K562 (cell line): ENCODE measurements around the gene ARL14EPL. TPM values are rescaled to one million over a fixed set of nuclear protein-coding genes. Genes with fewer than 3 reads are reported as not detected.

ENCODE experiments used
- ATAC-seq: fragments of 200-7000 bp; cut with Tn5 transposase; 3 replicates; pipeline ENCODE4 v1.9.1; 2020; ENCODE audit warnings: moderate library complexity
- BruUV-seq: library from RNA; stranded (reverse); fragments of 400-500 nt; replicated peaks from 2 replicates; lab custom pipeline; 2021; lab: Mats Ljungman, UMichigan
- CTCF ChIA-PET: fragments of 300-600 bp; formaldehyde crosslinking; extraction: SDS; loops from one replicate; lab custom pipeline; 2021; ENCODE audit warnings: low intra/inter-chr PET ratio; lab: Yijun Ruan, JAX
- POLR2A ChIA-PET: fragments of 300-600, 350-650 bp; sonication (Branson Sonifier 250); formaldehyde crosslinking; extraction: SDS; loops from one replicate; lab custom pipeline; 2021; ENCODE audit warnings: antibody characterized with exemption, inconsistent platforms; lab: Yijun Ruan, JAX
- DNase-seq, 4 experiments: peaks; one replicate each; pipeline versions ENCODE4 v3.0.0 to v3.0.0-alpha.2; 2011 to 2018; ENCODE audit warnings: low spot score in 3 of 4, mixed read lengths in 3 of 4; ENCODE audit errors: extremely low read depth in 1 of 4
- FAIRE-seq: peaks from 2 replicates; lab custom pipeline; 2011; peaks lifted over from hg19 to GRCh38; lab: Jason Lieb, UNC
- H2AFZ ChIP-seq: 2 replicates; pipeline ENCODE4 v1.6.0; 2011; ENCODE audit warnings: low read depth, low read length, control low read depth, inconsistent platforms
- H3K27ac ChIP-seq: fragments of 200-600 bp; 3 replicates; pipeline ENCODE4 v1.8.0; 2011; ENCODE audit warnings: low read depth, mild to moderate bottlenecking, control low read depth, inconsistent platforms, low read length, moderate library complexity, mixed read lengths; ENCODE audit errors: extremely low read depth
- H3K27me3 ChIP-seq, 2 experiments: fragments of 300-600 bp in 1 of 2; 2 replicates in 1 of 2; 3 replicates in 1 of 2; pipeline versions ENCODE4 v1.6.0 to v1.8.0; 2011; ENCODE audit warnings: inconsistent platforms in 2 of 2, low read length in 2 of 2, mild to moderate bottlenecking in 1 of 2, mixed read lengths in 1 of 2, moderate library complexity in 1 of 2; ENCODE audit not compliant: control insufficient read depth in 2 of 2, insufficient read depth in 2 of 2
- H3K36me3 ChIP-seq: fragments of 300-600 bp; 3 replicates; pipeline ENCODE4 v1.8.0; 2011; ENCODE audit warnings: mild to moderate bottlenecking, low read length, inconsistent platforms; ENCODE audit not compliant: control insufficient read depth, insufficient read depth
- H3K4me1 ChIP-seq, 2 experiments: fragments of 200-600 bp in 1 of 2; replicated peaks in 1 of 2; 2 replicates in 1 of 2; 3 replicates in 1 of 2; pipeline versions ENCODE4 v1.5.1 to v1.8.0; 2011; ENCODE audit warnings: inconsistent platforms in 2 of 2, low read length in 2 of 2, mild to moderate bottlenecking in 1 of 2, mixed read lengths in 1 of 2, moderate library complexity in 1 of 2; ENCODE audit not compliant: control insufficient read depth in 2 of 2, insufficient read depth in 2 of 2
- H3K4me2 ChIP-seq: 2 replicates; pipeline ENCODE4 v1.6.1; 2011; ENCODE audit warnings: low read length, control low read depth, inconsistent platforms, mixed read lengths; ENCODE audit not compliant: insufficient read depth
- H3K4me3 ChIP-seq: fragments of 200-600 bp; sonication (generic), shearing (Covaris generic); 2 replicates; pipeline ENCODE4 v1.5.1; 2016; ENCODE audit warnings: control low read depth, inconsistent platforms
- H3K79me2 ChIP-seq: fragments of 200-600 bp; 3 replicates; pipeline ENCODE4 v1.8.0; 2011; ENCODE audit warnings: low read length, inconsistent platforms; ENCODE audit not compliant: control insufficient read depth, insufficient read depth
- H3K9ac ChIP-seq, 2 experiments: 2 replicates each; pipeline versions ENCODE4 v1.6.0 to v1.6.1; 2011; ENCODE audit warnings: low read depth in 2 of 2, low read length in 2 of 2, control low read depth in 1 of 2, inconsistent platforms in 1 of 2, mild to moderate bottlenecking in 1 of 2, mixed read lengths in 1 of 2; ENCODE audit not compliant: insufficient read depth in 1 of 2
- H3K9me1 ChIP-seq: one replicate; pipeline ENCODE4 v1.6.0; 2011; ENCODE audit warnings: inconsistent platforms, mild to moderate bottlenecking, low read length, moderate library complexity; ENCODE audit not compliant: control insufficient read depth, insufficient read depth
- H3K9me3 ChIP-seq: replicated peaks from 2 replicates; pipeline ENCODE4 v1.5.1; 2011; ENCODE audit warnings: low read depth, low read length, inconsistent platforms; ENCODE audit not compliant: control insufficient read depth, insufficient read depth
- H4K20me1 ChIP-seq: replicated peaks from 2 replicates; pipeline ENCODE4 v1.6.1; 2011; ENCODE audit warnings: low read length, inconsistent platforms, mixed read lengths; ENCODE audit not compliant: control insufficient read depth, insufficient read depth
- ADNP ChIP-seq: fragments of 200-800 bp; sonication (Bioruptor generic); IDR thresholded peaks from 2 replicates; pipeline ENCODE4 v1.6.1; 2016; ENCODE audit warnings: missing genetic modification characterization, missing compliant biosample characterization
- BRD9 ChIP-seq: fragments of 450-650 bp; IDR thresholded peaks from 2 replicates; pipeline ENCODE4 v1.6.1; 2018; ENCODE audit warnings: low read depth; ENCODE audit not compliant: partially characterized antibody
- C11orf30 ChIP-seq: fragments of 450-650 bp; IDR thresholded peaks from 2 replicates; pipeline ENCODE4 v1.6.1; 2016; ENCODE audit warnings: low read depth, mild to moderate bottlenecking
- EP400 ChIP-seq: fragments of 450-650 bp; IDR thresholded peaks from 2 replicates; pipeline ENCODE4 v1.6.1; 2017; ENCODE audit warnings: antibody characterized with exemption, mild to moderate bottlenecking, moderate library complexity
- HEY1 ChIP-seq: fragments of 250-450 bp; sonication (Bioruptor Pico); IDR thresholded peaks from 2 replicates; pipeline ENCODE4 v1.5.0; 2020; ENCODE audit warnings: mild to moderate bottlenecking, moderate library complexity, borderline replicate concordance
- HNRNPK ChIP-seq: fragments of 200-400 bp; formaldehyde crosslinking; IDR thresholded peaks from one replicate; pipeline ENCODE4 v1.6.1; 2018; ENCODE audit warnings: mild to moderate bottlenecking, low read depth, low read length; ENCODE audit not compliant: poor library complexity, severe bottlenecking
- NFATC3 ChIP-seq: fragments of 450-650 bp; IDR thresholded peaks from 2 replicates; pipeline ENCODE4 v1.6.1; 2017; ENCODE audit warnings: mild to moderate bottlenecking
- PPARD ChIP-seq: fragments of 250-450 bp; sonication (Bioruptor Pico); IDR thresholded peaks from 2 replicates; pipeline ENCODE4 v1.8.0; 2022; ENCODE audit warnings: inconsistent platforms, mild to moderate bottlenecking, moderate library complexity
- RBM25 ChIP-seq: fragments of 200-400 bp; formaldehyde crosslinking; IDR thresholded peaks from 2 replicates; pipeline ENCODE4 v1.6.1; 2018; ENCODE audit warnings: low read length, low read depth, moderate library complexity; ENCODE audit not compliant: severe bottlenecking
- TAF15 ChIP-seq: fragments of 200-400 bp; formaldehyde crosslinking; IDR thresholded peaks from 2 replicates; pipeline ENCODE4 v1.6.1; 2017; ENCODE audit warnings: mild to moderate bottlenecking, low read depth, low read length, moderate library complexity
- ZBTB49 ChIP-seq: sonication (generic); formaldehyde crosslinking; IDR thresholded peaks from 2 replicates; pipeline ENCODE4 v1.8.0; 2022; ENCODE audit warnings: missing genetic modification reagents, mild to moderate bottlenecking, borderline replicate concordance
- ZEB2 ChIP-seq: fragments of 450-650 bp; IDR thresholded peaks from 2 replicates; pipeline ENCODE4 v1.6.1; 2016
- in situ Hi-C: fragments of 300-500 bp; cut with MboI; formaldehyde crosslinking; loops from 4 replicates; pipeline ENCODE4 v1.15.0; 2018; ENCODE audit warnings: inconsistent platforms, mixed read lengths
- intact Hi-C: fragments of 100-400 bp; cut with micrococcal nuclease; formaldehyde crosslinking; loops from 2 replicates; pipeline ENCODE4 v1.14.2; 2022
- polyA plus RNA-seq, 8 experiments: library from polyadenylated mRNA; depleted of rRNA in 4 of 8; stranded (reverse) in 5 of 8; unstranded in 3 of 8; fragments of >200 nt; fragmentation: Nextera tagmentation in 2 of 8; fragmentation: Illumina TruSeq in 1 of 8; extraction: Ambion mirVana in 2 of 8; extraction: Trizol in 1 of 8; gene quantifications; 2 replicates each; pipeline versions ENCODE4 v1.2.1 to v1.2.3, GENCODE V29; 2011 to 2014; ENCODE audit warnings: inconsistent platforms in 1 of 8, missing spikeins in 1 of 8
- total RNA-seq, 7 experiments: library from RNA; depleted of rRNA in 6 of 7; stranded (reverse); fragments of >200 nt in 6 of 7; fragmentation: Illumina TruSeq in 2 of 7; extraction: Trizol in 2 of 7; gene quantifications; 2 replicates each; pipeline versions ENCODE4 v1.2.1 to v1.2.3, GENCODE V29; 2011 to 2021; ENCODE audit warnings: low replicate concordance in 1 of 7

Gene ARL14EPL
- total and polyA plus RNA-seq, 9 of the 15 experiments (the other 6 are each of a cell fraction or from before 2014, with no cell fraction given): 0.06 to 0.14 (median 0.08) TPM; not detected in 5

GRCh38 chr5:116013207-116013785 is 19.0 kb upstream of the ARL14EPL start (continued):
- TF ChIP-seq ZBTB49 (no peak), C11orf30 (no peak)

- Histone ChIP-seq H3K9me1 (no peaks in the 10 kb centered on the region), H3K4me3 (no peak overlapping the region), H3K4me1 (no peaks in the 10 kb centered on the region), H3K27me3 (no peaks in the 10 kb centered on the region), H3K9me3 (no peaks in the 10 kb centered on the region), H3K4me2 (no peak overlapping the region), H3K36me3 (no peaks in the 10 kb centered on the region), H3K9ac (no peak overlapping the region), H3K79me2 (no peaks in the 10 kb centered on the region), H4K20me1 (no peaks in the 10 kb centered on the region), H2AFZ (no peak overlapping the region), H3K27ac (no peak overlapping the region)
- ATAC-seq (no peak), FAIRE-seq (no peak), DNase-seq (no peak)
- intact Hi-C loops: no loop called here
- TF ChIP-seq ADNP (tag) (no peak), TAF15 (no peak), PPARD (CRISPR knock-in tag) (no peak), NFATC3 (no peak), BRD9 (no peak), HEY1 (no peak), HNRNPK (no peak), ZEB2 (no peak), RBM25 (no peak), EP400 (no peak)
- ChIA-PET POLR2A (no interaction called here), CTCF (no interaction called here)
- no TSS peak for BruUV-seq
- in situ Hi-C loops: no loop called here
Measured at GRCh38 chr5:116013936-116014335, 18.3 kb upstream of the ARL14EPL start.
